Measurements from ENCODE around the gene NSD2.

NSD2 gene

GRCh38 chr4:1971456-1972200 is 100.4 kb downstream of the NSD2 start:
- Histone ChIP-seq H3K4me2 (ENCODE audit: low read depth, low read length, poor library complexity, severe bottlenecking) (no peak overlapping the region), H3K36me3 (ENCODE audit: low read length) (peaks cover 8% of the 10 kb centered on the region; the same call in 1 of the 2 replicates), H3K79me2 (ENCODE audit: insufficient read depth, low read length) (no peaks in the 10 kb centered on the region), H3K9ac (ENCODE audit: low read length) (no peak overlapping the region), H3K4me3 (ENCODE audit: insufficient read depth, low read length, poor library complexity, severe bottlenecking) (no peak overlapping the region), H3K27me3 (ENCODE audit: low read length) (no peaks in the 10 kb centered on the region), H3K9me3 (ENCODE audit: insufficient read depth, low read length) (no peaks in the 10 kb centered on the region), H3F3A (ENCODE audit: insufficient read depth) (no peaks in the 10 kb centered on the region), H4K20me1 (ENCODE audit: low read depth, low read length) (no peaks in the 10 kb centered on the region; the same call in 1 of the 2 replicates), H2AFZ (ENCODE audit: low read depth, low read length, severe bottlenecking) (no peak overlapping the region), H3K9me2 (replicated peaks; ENCODE audit: insufficient read depth, low read length) (no peaks in the 10 kb centered on the region), H3K27ac (ENCODE audit: low read depth, low read length) (no peak overlapping the region)
- TF ChIP-seq, protein P1, sequence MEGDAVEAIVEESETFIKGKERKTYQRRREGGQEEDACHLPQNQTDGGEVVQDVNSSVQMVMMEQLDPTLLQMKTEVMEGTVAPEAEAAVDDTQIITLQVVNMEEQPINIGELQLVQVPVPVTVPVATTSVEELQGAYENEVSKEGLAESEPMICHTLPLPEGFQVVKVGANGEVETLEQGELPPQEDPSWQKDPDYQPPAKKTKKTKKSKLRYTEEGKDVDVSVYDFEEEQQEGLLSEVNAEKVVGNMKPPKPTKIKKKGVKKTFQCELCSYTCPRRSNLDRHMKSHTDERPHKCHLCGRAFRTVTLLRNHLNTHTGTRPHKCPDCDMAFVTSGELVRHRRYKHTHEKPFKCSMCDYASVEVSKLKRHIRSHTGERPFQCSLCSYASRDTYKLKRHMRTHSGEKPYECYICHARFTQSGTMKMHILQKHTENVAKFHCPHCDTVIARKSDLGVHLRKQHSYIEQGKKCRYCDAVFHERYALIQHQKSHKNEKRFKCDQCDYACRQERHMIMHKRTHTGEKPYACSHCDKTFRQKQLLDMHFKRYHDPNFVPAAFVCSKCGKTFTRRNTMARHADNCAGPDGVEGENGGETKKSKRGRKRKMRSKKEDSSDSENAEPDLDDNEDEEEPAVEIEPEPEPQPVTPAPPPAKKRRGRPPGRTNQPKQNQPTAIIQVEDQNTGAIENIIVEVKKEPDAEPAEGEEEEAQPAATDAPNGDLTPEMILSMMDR (IDR thresholded peaks at IDR 0.05; ENCODE audit: insufficient read depth, low read length, poor library complexity, severe bottlenecking), result no peak
- TF ChIP-seq EZH2phosphoT487 (conservative IDR thresholded peaks at IDR 0.05; ENCODE audit: low read length), result no peak

GRCh38 chr4:1972414-1972813 is 101.2 kb downstream of the NSD2 start:
- TF ChIP-seq, protein P1 (IDR thresholded peaks at IDR 0.05; ENCODE audit: insufficient read depth, low read length, poor library complexity, severe bottlenecking), result no peak
- TF ChIP-seq EZH2phosphoT487 (conservative IDR thresholded peaks at IDR 0.05; ENCODE audit: low read length), result no peak
- H3K4me3 ChIP-seq (ENCODE audit: insufficient read depth, low read length, poor library complexity, severe bottlenecking), result no peak overlapping the region
- H3F3A ChIP-seq (ENCODE audit: insufficient read depth), result no peaks in the 10 kb centered on the region
- H3K9me2 ChIP-seq (replicated peaks; ENCODE audit: insufficient read depth, low read length), result no peaks in the 10 kb centered on the region
- no peak overlapping the region for H3K27ac ChIP-seq (ENCODE audit: low read depth, low read length)
- no peaks in the 10 kb centered on the region for H3K79me2 ChIP-seq (ENCODE audit: insufficient read depth, low read length)
- no peaks in the 10 kb centered on the region for H3K9me3 ChIP-seq (ENCODE audit: insufficient read depth, low read length)
- H3K9ac ChIP-seq (ENCODE audit: low read length), result no peak overlapping the region
- H3K27me3 ChIP-seq (ENCODE audit: low read length), result no peaks in the 10 kb centered on the region
- H4K20me1 ChIP-seq (ENCODE audit: low read depth, low read length), result no peaks in the 10 kb centered on the region; the same call in 1 of the 2 replicates
- H2AFZ ChIP-seq (ENCODE audit: low read depth, low read length, severe bottlenecking), result no peak overlapping the region
- peaks cover 3% of the 10 kb centered on the region; the same call in 1 of the 2 replicates for H3K36me3 ChIP-seq (ENCODE audit: low read length)
- no peak overlapping the region for H3K4me2 ChIP-seq (ENCODE audit: low read depth, low read length, poor library complexity, severe bottlenecking)

GRCh38 chr4:1973218-1973617 is 102.0 kb downstream of the NSD2 start:
- Histone ChIP-seq H3K36me3 (ENCODE audit: low read length) (peaks cover 5% of the 10 kb centered on the region; the same call in 1 of the 2 replicates), H4K20me1 (ENCODE audit: low read depth, low read length) (no peaks in the 10 kb centered on the region; the same call in 1 of the 2 replicates)

More at GRCh38 chr4:1973218-1973617, 102.0 kb downstream of the NSD2 start:
- Histone ChIP-seq H3K4me3 (ENCODE audit: insufficient read depth, low read length, poor library complexity, severe bottlenecking) (no peak overlapping the region), H3K27ac (ENCODE audit: low read depth, low read length) (no peak overlapping the region), H3K4me2 (ENCODE audit: low read depth, low read length, poor library complexity, severe bottlenecking) (no peak overlapping the region), H3K9me3 (ENCODE audit: insufficient read depth, low read length) (no peaks in the 10 kb centered on the region), H2AFZ (ENCODE audit: low read depth, low read length, severe bottlenecking) (no peak overlapping the region), H3F3A (ENCODE audit: insufficient read depth) (no peaks in the 10 kb centered on the region), H3K79me2 (ENCODE audit: insufficient read depth, low read length) (no peaks in the 10 kb centered on the region), H3K9ac (ENCODE audit: low read length) (no peak overlapping the region), H3K9me2 (replicated peaks; ENCODE audit: insufficient read depth, low read length) (no peaks in the 10 kb centered on the region), H3K27me3 (ENCODE audit: low read length) (no peaks in the 10 kb centered on the region)
- no peak for TF ChIP-seq EZH2phosphoT487 (conservative IDR thresholded peaks at IDR 0.05; ENCODE audit: low read length)
- TF ChIP-seq, protein P1 (IDR thresholded peaks at IDR 0.05; ENCODE audit: insufficient read depth, low read length, poor library complexity, severe bottlenecking), result no peak

All from SU-DHL-6 (cell line).